Epithelial cell of esophagus (primary cell): ENCODE data around the gene ALKBH6.

Experiments used
- DNase-seq: peaks from one replicate; pipeline ENCODE4 v3.0.0; 2010; ENCODE audit warnings: low read depth
- H3K4me3 ChIP-seq: 2 replicates; pipeline ENCODE4 v1.5.1; 2011; ENCODE audit warnings: mild to moderate bottlenecking, low read length, control low read depth
- TF ChIP-seq, protein P1 (sequence below): IDR thresholded peaks from 2 replicates; pipeline ENCODE4 v1.5.1; 2011; ENCODE audit warnings: low read depth, mild to moderate bottlenecking, low read length, control low read depth, inconsistent platforms; ENCODE audit not compliant: insufficient read depth; ENCODE audit errors: missing control alignments

The ALKBH6 gene

DNA sequence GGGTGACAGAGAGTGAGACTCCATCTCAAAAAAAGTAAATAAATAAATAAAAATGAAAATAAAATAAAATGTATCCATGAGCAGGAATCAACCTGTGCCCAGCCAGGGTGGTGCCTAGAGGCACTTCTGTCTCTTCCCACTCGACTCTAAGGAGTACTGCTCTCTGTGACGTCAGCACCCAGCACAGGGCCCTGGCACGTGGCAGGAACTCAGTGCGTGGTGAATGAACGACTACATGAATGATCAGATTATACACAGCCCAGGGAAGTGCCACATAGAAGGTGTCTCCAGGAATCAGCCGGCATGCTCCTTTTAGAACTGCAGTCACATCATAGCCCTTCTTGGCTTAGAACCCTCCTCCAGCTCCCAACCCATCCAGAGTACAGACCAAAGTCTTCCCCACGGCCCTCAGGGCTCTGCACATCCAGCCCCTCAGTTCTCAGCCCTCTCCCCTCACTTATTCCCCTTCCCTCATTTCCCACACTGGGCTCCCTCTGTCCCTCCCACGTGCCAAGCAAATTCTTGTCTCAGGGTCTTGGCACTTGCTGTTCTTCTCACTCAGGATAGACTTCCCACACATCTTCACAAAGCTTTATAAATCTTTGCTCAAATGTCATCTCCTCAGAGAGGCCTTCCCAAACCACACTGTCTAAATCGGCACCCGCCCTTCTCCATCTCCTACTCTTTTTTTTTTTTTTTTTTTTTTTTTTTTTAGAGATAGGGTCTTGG, 14.5 kb upstream of the ALKBH6 start:
- no peak for DNase-seq
- no peak overlapping the region for H3K4me3 ChIP-seq

DNA sequence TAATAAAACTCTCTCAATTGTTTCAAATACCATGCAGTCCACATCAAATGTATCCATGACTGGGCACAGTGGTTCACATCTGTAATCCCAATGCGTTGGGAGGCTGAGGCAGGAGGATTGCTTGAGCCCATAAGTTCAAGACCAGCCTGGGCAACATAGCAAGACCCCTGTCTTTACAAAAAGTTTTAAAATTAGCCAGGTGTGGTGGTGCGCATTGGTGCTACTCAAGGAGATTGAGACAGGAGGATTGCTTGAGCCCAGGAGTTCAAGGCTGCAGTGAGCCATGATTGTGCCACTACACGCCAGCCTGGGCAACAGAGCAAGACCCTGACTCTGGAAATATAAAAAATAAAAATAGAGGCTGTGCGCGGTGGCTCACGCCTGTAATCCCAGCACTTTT, 13.7 kb upstream of the ALKBH6 start:
- H3K4me3 ChIP-seq: no peak overlapping the region
- TF ChIP-seq, protein P1, sequence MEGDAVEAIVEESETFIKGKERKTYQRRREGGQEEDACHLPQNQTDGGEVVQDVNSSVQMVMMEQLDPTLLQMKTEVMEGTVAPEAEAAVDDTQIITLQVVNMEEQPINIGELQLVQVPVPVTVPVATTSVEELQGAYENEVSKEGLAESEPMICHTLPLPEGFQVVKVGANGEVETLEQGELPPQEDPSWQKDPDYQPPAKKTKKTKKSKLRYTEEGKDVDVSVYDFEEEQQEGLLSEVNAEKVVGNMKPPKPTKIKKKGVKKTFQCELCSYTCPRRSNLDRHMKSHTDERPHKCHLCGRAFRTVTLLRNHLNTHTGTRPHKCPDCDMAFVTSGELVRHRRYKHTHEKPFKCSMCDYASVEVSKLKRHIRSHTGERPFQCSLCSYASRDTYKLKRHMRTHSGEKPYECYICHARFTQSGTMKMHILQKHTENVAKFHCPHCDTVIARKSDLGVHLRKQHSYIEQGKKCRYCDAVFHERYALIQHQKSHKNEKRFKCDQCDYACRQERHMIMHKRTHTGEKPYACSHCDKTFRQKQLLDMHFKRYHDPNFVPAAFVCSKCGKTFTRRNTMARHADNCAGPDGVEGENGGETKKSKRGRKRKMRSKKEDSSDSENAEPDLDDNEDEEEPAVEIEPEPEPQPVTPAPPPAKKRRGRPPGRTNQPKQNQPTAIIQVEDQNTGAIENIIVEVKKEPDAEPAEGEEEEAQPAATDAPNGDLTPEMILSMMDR: no peak
- DNase-seq: no peak

More for the DNA sequence above, 14.5 kb upstream of the ALKBH6 start:
- TF ChIP-seq, protein P1: no peak

DNA sequence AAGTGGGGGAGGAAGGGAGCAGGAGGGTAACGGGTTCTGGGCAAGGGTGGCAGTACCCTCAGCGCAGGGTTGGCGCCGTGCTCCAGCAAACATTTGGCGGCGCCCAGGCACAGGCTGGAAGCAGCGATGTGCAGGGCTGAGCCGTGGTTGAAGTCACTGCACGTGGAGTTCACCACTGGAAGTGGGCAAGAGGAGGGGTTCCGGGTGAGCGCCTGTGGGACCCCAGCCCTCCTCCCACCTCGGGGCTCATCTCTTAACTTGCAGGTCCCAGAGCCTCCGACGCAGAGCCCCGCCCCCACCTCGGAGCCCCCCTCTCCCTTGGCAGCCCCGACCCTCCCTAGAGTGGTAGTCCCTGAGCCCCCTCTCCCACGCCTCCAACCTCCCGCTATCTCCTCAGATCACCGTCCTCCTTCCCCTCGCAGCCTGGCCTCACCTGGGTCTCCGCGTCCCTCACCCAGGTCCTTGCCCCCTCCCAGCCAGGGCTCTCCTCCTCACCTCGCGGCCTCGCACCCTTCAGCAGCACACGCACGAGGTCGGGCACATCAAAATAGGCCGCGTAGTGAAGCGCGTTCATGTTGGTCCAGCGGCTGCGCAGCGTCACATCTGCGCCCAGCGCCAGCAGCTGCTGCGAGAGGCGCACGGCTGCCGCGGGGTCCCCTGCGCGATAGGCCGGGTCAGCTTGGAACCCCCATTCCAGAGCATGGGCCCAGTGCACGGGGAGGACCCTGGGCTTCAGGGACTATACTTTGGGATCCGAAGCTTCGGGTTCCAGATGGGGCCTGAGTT, 12.3 kb upstream of the ALKBH6 start:
- TF ChIP-seq, protein P1: no peak
- no peak overlapping the region for H3K4me3 ChIP-seq
- DNase-seq: no peak

- TF ChIP-seq, protein P1: no peak
- no peak for DNase-seq
- H3K4me3 ChIP-seq: no peak overlapping the region
Observed at GRCh38 chr19:36025541-36025940, 11.5 kb upstream of the ALKBH6 start.

DNA sequence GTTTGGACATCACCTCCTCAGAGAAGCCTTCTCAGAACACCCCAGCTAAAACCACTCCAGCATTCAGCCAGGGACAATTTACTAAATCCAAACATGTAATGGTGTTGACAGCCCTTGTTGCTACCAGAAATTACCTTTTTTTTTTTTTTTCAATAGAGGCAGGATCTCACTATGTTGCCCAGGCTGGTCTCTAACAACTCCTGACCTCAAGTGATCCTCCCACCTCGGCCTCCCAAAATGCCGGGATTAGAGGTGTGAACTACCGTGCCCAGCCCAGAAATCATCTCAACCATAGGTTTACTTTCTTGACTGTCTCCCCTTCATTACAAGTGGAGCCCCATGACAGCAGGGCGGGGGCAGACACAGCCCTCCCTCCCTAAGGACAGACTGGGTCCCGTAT, 9.4 kb upstream of the ALKBH6 start:
- TF ChIP-seq, protein P1: no peak
- H3K4me3 ChIP-seq: no peak overlapping the region
- no peak for DNase-seq

DNA sequence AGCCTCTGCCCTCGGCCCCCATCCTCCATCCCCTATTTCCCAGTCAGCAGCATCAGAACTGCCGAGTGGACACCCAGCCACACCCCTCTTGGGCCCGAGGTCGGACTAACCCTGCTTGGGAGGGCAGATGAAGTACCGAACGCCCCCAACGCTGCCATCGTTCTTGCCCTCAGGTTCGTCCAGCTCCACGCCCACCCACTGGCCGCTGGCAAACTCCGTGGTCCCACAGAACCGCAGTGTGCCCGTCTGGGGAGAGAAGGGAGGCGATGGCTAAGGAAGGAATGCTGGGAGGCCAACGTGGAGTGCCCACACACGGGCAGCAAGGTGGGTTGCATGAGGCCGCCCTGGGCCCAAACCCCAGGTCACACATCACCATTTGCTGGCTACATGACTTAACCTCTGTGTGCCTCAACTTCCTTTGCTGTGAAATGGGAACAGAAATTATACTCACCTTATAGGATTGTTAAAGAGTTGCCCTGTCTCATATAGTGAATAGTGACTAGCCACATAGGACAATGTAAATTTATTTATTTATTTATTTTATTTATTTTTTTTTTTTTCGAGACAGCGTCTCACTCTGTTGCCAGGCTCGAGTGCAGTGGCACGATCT, 5.2 kb upstream of the ALKBH6 start:
- no peak overlapping the region for H3K4me3 ChIP-seq
- TF ChIP-seq, protein P1: no peak
- DNase-seq: no peak
